GM12878 (cell line): Measurements from ENCODE around the gene TOP2A. TPM values are rescaled to one million over a fixed set of nuclear protein-coding genes. Genes with fewer than 3 reads are reported as not detected.
A peak's percentile ranks its signal among the peaks of the same experiment; 100 is the strongest.

Source experiments
- ATAC-seq: fragments of 200-7000 bp; cut with Tn5 transposase; 3 replicates; pipeline ENCODE4 v1.9.1; 2020; ENCODE audit warnings: mild to moderate bottlenecking, moderate library complexity
- BruUV-seq: library from RNA; stranded (reverse); fragments of 400-500 nt; replicated peaks from 2 replicates; lab custom pipeline; 2021; lab: Mats Ljungman, UMichigan
- CTCF ChIA-PET: fragments of 300-600 bp; sonication (Branson Sonifier 250); formaldehyde crosslinking; extraction: SDS; loops from one replicate; lab custom pipeline; 2021; ENCODE audit warnings: inconsistent platforms; lab: Yijun Ruan, JAX
- POLR2A ChIA-PET: fragments of 350-600 bp; formaldehyde crosslinking; extraction: SDS; loops from one replicate; lab custom pipeline; 2021; ENCODE audit warnings: inconsistent platforms; lab: Charles Lee
- RAD21 ChIA-PET: fragments of 300-600 bp; sonication (Branson Sonifier 250); formaldehyde crosslinking; loops from one replicate; lab custom pipeline; 2023; ENCODE audit warnings: antibody characterized with exemption; ENCODE audit not compliant: unreplicated experiment; lab: Charles Lee
- SMC1A ChIA-PET: fragments of 300-600 bp; sonication (Branson Sonifier 250); formaldehyde crosslinking; loops from one replicate; lab custom pipeline; 2023; ENCODE audit not compliant: unreplicated experiment, uncharacterized antibody; lab: Charles Lee
- DNase-seq: peaks from one replicate; pipeline ENCODE4 v3.0.0-alpha.2; 2011; ENCODE audit warnings: low read depth, low spot score
- FAIRE-seq: peaks from 3 replicates; lab custom pipeline; 2011; peaks lifted over from hg19 to GRCh38; lab: Jason Lieb, UNC
- H2AFZ ChIP-seq: 2 replicates; pipeline ENCODE4 v1.6.0; 2011; ENCODE audit warnings: low read depth, low read length, control low read depth; ENCODE audit not compliant: control insufficient read depth
- H3K27ac ChIP-seq: 2 replicates; pipeline ENCODE4 v1.5.1; 2011; ENCODE audit warnings: control low read depth; ENCODE audit not compliant: control insufficient read depth, insufficient read depth
- H3K27me3 ChIP-seq, 2 experiments: replicated peaks in 1 of 2; 2 replicates each; pipeline versions ENCODE4 v1.6.0 to v1.6.1; 2011; ENCODE audit warnings: low read length in 1 of 2; ENCODE audit not compliant: control insufficient read depth in 2 of 2, insufficient read depth in 2 of 2
- H3K36me3 ChIP-seq, 2 experiments: 2 replicates each; pipeline ENCODE4 v1.5.1; 2011; ENCODE audit warnings: low read length in 1 of 2; ENCODE audit not compliant: control insufficient read depth in 2 of 2, insufficient read depth in 2 of 2
- H3K4me1 ChIP-seq: 2 replicates; pipeline ENCODE4 v1.6.1; 2011; ENCODE audit warnings: mild to moderate bottlenecking, low read length, moderate library complexity, mixed read lengths; ENCODE audit not compliant: control insufficient read depth, insufficient read depth
- H3K4me2 ChIP-seq: 2 replicates; pipeline ENCODE4 v1.6.0; 2011; ENCODE audit warnings: control low read depth; ENCODE audit not compliant: control insufficient read depth, insufficient read depth
- H3K4me3 ChIP-seq: fragments of 200-600 bp; sonication (generic); 2 replicates; pipeline ENCODE4 v1.5.1; 2016
- H3K79me2 ChIP-seq: 2 replicates; pipeline ENCODE4 v1.6.0; 2011; ENCODE audit warnings: low read length; ENCODE audit not compliant: control insufficient read depth, insufficient read depth
- H3K9ac ChIP-seq: 2 replicates; pipeline ENCODE4 v1.8.0; 2011; ENCODE audit warnings: low read length, control low read depth, mixed read lengths; ENCODE audit not compliant: control insufficient read depth, insufficient read depth
- H3K9me3 ChIP-seq: replicated peaks from 3 replicates; pipeline ENCODE4 v1.5.1; 2011; ENCODE audit warnings: mild to moderate bottlenecking, low read length; ENCODE audit not compliant: control insufficient read depth, insufficient read depth
- H4K20me1 ChIP-seq: 2 replicates; pipeline ENCODE4 v1.6.0; 2011; ENCODE audit not compliant: control insufficient read depth, insufficient read depth
- SMC3 ChIP-seq: IDR thresholded peaks from 2 replicates; pipeline ENCODE4 v1.6.1; 2011; ENCODE audit warnings: low read length, improper control_type of control experiment, borderline replicate concordance
- TCF3 ChIP-seq: IDR thresholded peaks from 2 replicates; pipeline ENCODE4 v1.6.1; 2012; ENCODE audit warnings: low read depth, mild to moderate bottlenecking, low read length, borderline replicate concordance; ENCODE audit not compliant: insufficient read depth
- WGBS: methylation state at CpG from one replicate; pipeline ENCODE4 v1.1.6; 2016; ENCODE audit warnings: low lambda C conversion rate; ENCODE audit not compliant: insufficient replicate concordance, insufficient coverage; ENCODE audit errors: missing lambda C conversion rate; 5-methylcytosine and 5-hydroxymethylcytosine counted together
- in situ Hi-C: fragments of 300-500 bp; cut with MboI; formaldehyde crosslinking; loops from 9 replicates; pipeline ENCODE4 v1.14.3; 2018; ENCODE audit warnings: mixed read lengths
- intact Hi-C: fragments of 100-400 bp; cut with micrococcal nuclease; formaldehyde crosslinking; loops from one replicate; pipeline ENCODE4 v1.14.2; 2022; ENCODE audit not compliant: unreplicated experiment
- polyA plus RNA-seq, 11 experiments: library from polyadenylated mRNA; depleted of rRNA in 4 of 11; unstranded in 6 of 11; stranded (reverse) in 5 of 11; fragments of >200 nt; fragmentation: Nextera tagmentation in 4 of 11; fragmentation: Illumina TruSeq in 1 of 11; extraction: Ambion mirVana in 4 of 11; extraction: Trizol in 1 of 11; gene quantifications; 1 replicate in 1 of 11; 2 replicates in 10 of 11; pipeline versions ENCODE4 v1.2.1 to v1.2.3, GENCODE V29; 2011 to 2016; ENCODE audit warnings: inconsistent platforms in 2 of 11, missing spikeins in 2 of 11, low read depth in 1 of 11
- total RNA-seq, 4 experiments: library from RNA; depleted of rRNA in 3 of 4; stranded (reverse); fragments of >200 nt in 3 of 4; fragmentation: Illumina TruSeq in 1 of 4; extraction: Trizol in 1 of 4; gene quantifications; 2 replicates each; pipeline versions ENCODE4 v1.2.1 to v1.2.3, GENCODE V29; 2013 to 2021

The TOP2A gene
- total and polyA plus RNA-seq, 10 of the 15 experiments (the other 5 are each of a cell fraction or from before 2014, with no cell fraction given): 117 to 275 (median 232) TPM

GRCh38 chr17:40351359-40352236 lies 66.1 kb downstream of the TOP2A start:
- peaks cover 21% of the 10 kb centered on the region for H3K4me1 ChIP-seq
- RAD21 ChIA-PET: interaction anchor here (2.1 to 8.2 kb wide), 3 partner anchors 11 to 46 kb away, joined by 4 to 271 read pairs (median 20); partner anchors contain the start of gene RARA
- no peak overlapping the region for H3K4me3 ChIP-seq
- peaks cover 7% of the 10 kb centered on the region for H3K79me2 ChIP-seq
- H3K27me3 ChIP-seq: no peaks in the 10 kb centered on the region
- no peak overlapping the region for H3K27ac ChIP-seq
- ATAC-seq (no peak), DNase-seq (no peak), FAIRE-seq (no peak)
- CTCF ChIA-PET: interaction anchor here (0.8 to 9.1 kb wide), 5 partner anchors 10 to 60 kb away, joined by 3 to 311 read pairs (median 5); partner anchors contain the start of gene RARA
- SMC1A ChIA-PET: interaction anchor here (3.4 to 5.3 kb wide), 2 partner anchors 24 to 48 kb away, joined by 12 to 142 read pairs; no protein-coding TSS in a partner anchor
- H3K9me3 ChIP-seq: no peaks in the 10 kb centered on the region
- BruUV-seq: no TSS peak
- H3K4me2 ChIP-seq: no peak overlapping the region
- H4K20me1 ChIP-seq: no peaks in the 10 kb centered on the region
- H2AFZ ChIP-seq: no peak overlapping the region
- in situ Hi-C loops: loop anchor here (5.0 kb wide), 1 partner anchor 49 kb away; no protein-coding TSS in a partner anchor
- intact Hi-C loops: no loop called here
- TF ChIP-seq TCF3 (0 out of 2 replicates have a peak, but pooled peaks have one; percentile 10), SMC3 (no peak)
- POLR2A ChIA-PET: interaction anchor here (1.0 kb wide), 1 partner anchor 44 kb away, joined by 3 read pairs; no protein-coding TSS in a partner anchor
- H3K36me3 ChIP-seq: peaks cover 18 to 56% of the 10 kb centered on the region in 2 experiments
- WGBS: 90% methylated on average over 21 of the region's 27 CpGs
- no peak overlapping the region for H3K9ac ChIP-seq
